Tibial nerve (tissue), 3 donors: ENCODE measurements around the gene EBP.

Source experiments
- CTCF ChIP-seq, 5 experiments: fragments of 200-600 bp in 3 of 5; fragments of 450-650 bp in 2 of 5; sonication (generic) in 3 of 5; IDR thresholded peaks; one replicate each; pipeline ENCODE4 v1.5.1; 2016 to 2019; ENCODE audit warnings: antibody characterized with exemption in 5 of 5, mild to moderate bottlenecking in 3 of 5, moderate library complexity in 2 of 5
- POLR2A ChIP-seq, 2 donors: fragments of 450-650 bp; IDR thresholded peaks; one replicate each; pipeline ENCODE4 v1.6.1; 2017; ENCODE audit warnings: antibody characterized with exemption in 2 of 2, mild to moderate bottlenecking in 2 of 2, moderate library complexity in 2 of 2

- TF ChIP-seq POLR2A (IDR thresholded peaks at IDR 0.05), result no peak
- no peak for TF ChIP-seq CTCF (IDR thresholded peaks at IDR 0.05)
Observed at GRCh38 chrX:48509619-48510018, 12.0 kb upstream of the EBP start.
